ENCODE data around the gene ZFYVE9.

ZFYVE9 gene

DNA sequence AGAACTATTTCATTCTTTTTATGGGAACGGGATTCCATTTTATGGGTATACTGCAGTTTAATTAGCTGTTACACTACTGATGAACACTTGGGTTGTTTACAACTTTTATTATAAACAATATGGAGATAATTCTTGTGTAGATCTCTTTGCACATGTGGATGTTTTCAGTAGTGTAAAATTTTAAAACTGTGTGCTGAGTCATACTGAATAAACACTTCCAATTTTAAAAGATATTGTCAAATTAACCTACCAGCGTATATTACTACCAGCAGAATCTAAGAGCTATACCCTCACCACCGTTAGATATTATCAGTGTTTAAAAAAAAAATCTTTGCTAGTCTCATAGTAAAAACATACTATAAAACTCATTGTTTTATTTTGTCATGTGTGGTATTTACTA is 118.0 kb downstream of the ZFYVE9 start:
- DNase-seq: no peak

DNA sequence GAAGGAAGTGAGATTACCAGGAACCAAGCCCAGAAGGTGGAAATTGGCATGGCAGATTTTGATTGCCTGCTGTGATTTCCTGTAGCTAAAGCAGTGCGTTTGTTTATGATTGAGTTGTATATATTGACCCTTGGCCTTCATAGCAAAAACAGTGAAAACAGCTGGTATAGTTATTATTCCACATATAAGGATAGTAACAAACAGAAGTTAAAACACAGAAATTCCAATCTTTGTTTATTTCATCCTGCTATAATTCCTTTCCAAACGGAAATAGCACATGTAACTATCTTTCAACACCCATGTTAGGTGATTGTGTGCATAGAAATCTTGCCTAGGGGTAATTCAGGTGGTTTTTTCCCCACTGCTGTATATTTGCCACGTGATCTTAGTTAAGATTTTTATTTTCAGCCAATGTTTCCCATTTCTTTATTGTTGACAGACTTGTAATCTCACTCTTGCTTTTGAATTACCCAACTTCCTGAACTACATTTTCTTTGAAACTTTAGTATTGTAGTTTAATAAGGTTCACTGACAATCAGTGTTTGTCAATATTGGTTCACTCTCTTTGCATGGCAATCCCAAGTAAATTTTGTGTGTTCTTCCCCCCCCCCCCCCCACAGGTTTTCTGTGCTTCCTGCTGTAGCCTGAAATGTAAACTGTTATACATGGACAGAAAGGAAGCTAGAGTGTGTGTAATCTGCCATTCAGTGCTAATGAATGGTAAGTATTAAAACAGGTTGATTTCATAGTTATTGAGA is 121.4 kb downstream of the ZFYVE9 start:
- DNase-seq: no peak

DNA sequence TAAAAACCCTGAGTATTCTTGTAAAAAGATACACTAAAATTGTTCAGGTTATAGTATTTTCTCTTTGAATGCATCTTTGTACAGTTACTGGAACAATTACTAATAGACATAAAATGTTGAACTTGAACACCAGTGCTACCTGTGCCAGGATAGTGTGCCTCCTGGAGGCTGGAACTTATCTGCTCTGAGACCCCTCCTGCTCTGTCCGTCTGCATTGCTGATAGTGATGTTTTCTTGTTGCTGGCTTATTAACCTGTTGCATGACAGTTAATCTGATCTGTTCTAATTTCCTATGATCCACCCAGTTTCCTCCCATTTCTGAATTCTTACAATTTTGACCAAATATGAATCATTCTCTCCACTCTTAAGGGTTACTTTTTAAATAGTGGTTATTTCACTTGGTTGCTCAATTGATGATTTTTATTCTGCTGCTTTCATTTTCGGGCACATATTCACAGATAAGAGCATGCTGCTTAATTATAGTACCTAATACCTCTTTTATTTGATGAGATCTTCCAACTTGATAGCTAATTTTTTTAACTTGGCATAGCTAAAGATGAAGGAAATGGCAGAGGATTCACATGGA is 122.7 kb downstream of the ZFYVE9 start:
- no peak for DNase-seq

DNA sequence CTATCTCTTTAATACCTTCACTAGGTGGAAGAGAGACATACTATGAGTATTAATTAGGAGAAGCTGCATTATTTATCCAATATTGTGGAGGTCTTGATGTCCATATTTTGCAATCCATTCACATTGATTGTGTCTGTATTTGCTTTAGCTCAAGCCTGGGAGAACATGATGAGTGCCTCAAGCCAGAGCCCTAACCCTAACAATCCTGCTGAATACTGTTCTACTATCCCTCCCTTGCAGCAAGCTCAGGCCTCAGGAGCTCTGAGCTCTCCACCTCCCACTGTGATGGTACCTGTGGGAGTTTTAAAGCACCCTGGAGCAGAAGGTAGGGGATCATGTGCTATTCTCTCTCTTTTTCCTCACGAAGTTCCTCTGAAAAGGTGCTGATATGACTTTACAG is 124.6 kb downstream of the ZFYVE9 start:
- no peak for DNase-seq

DNA sequence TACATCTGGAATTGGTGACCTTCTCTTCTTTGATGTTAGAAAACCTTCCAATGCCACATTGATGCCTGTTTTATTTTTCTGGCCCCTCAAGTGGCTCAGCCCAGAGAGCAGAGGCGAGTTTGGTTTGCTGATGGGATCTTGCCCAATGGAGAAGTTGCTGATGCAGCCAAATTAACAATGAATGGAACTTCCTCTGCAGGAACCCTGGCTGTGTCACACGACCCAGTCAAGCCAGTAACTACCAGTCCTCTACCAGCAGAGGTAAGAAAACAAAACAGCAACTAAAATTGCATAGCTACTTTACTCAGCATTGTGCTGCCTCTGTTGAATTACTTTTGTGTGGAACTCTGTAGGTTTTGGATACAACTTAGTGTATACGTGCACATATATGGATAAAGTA is 126.5 kb downstream of the ZFYVE9 start:
- DNase-seq: no peak

DNA sequence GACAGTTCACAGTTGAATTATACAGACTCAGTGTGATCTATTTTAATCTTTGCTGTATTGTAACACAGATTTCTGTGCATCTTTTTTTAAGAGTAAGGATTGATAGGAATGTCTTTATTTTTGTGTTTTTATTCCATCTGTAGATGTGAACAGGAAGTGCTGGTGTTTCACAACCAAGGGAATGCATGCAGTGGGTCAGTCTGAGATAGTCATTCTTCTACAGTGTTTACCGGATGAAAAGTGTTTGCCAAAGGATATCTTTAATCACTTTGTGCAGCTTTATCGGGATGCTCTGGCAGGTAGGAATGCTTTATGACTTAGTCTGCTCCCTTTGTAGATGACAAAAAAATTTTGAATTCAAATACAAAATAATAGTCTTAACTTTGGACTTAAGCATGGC is 139.6 kb downstream of the ZFYVE9 start:
- no peak for DNase-seq

DNA sequence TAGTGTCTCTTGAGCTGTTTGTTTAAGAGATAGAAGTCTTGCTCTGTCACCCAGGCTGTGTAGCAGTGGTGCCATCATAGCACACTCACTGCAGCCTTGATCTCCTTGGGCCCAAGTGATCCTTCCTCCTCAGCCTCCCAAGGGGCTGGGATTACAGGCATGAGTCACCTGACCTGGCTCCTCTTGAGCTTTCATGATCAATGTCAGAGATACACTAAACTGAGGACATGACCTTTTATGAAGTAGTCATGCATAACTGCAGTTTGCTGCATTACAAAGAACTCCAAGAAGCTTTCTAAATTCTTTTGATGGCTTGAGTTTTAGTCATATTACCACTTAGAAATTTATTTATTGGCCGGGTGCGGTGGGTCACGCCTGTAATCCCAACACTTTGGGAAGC is 146.4 kb downstream of the ZFYVE9 start:
- no peak for DNase-seq

DNA sequence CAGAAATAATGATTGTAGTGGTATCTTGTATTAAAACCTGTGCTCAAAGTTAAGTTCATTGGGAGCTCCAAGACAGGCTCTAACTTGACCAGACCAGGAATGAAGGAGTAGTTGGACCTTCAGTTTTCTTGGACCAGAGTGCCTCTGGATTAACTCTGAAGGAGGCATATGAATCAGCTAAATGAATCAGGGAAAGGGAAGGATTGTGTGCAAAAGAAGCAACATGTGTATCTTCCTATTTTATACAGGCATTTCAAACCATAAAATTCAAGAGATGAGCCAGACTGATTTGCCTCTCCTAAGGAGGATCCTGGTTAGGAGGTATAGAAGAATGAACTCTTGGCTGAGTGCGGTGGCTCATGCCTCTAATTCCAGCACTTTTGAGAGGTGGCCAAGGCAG is 152.7 kb downstream of the ZFYVE9 start:
- DNase-seq: no peak

DNA sequence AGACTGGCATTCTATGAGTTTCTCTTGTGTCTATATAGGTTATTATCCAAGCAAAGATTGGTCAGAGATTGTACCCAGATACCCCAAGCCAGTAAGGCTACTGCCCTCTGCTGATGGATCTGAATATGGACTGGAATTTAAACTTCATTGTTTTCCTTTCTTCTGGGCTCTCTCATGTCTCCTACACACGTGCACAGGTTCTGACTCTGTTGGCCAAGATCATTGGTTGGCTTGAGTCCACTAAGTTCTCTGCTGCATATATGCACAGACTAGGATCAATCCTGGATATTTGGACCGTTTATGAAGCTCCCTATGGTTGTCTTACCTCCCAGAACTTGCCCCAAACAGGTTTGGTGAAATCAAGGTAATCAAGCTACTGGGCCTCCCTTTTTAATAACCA is 154.5 kb downstream of the ZFYVE9 start:
- peak; percentile 39 for DNase-seq

DNA sequence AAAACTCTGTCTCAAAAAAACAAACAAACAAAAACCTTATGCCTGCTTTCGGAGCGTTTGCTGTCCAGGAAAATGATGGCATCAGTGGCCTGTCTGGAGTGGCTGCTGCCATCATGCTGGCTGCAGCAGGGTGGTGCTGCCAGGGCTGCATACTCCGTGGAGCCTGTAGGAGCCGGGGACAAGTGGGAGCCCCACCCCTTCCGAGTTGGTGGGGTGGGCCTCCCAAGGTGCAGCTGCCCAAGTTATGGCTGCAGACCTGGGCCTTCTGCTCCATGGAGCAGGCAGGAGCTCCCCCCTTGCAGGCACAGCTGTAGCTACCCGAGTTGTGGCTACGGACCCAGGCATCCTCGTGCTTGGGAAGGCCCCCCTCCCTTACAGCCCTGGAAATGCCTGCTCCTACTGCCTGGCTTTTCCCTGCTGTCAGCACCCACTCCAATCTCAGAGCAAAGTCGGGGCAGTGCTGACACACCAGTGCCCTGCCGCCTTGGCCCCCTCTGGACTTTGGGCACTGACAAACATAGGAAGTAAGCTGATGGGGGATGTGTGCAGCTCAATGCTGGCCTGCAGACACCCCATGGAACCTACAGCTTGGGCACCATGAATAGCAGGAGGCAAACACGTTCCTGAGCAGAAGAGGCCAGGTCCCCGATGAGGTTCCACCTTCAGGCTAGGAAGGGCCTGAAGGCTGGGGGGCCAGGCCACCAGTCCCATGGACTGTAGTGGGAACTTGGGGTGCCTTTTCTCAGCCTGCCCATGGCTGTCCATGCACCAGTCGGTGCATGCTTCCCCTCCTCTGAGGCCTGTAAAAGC is 163.7 kb downstream of the ZFYVE9 start:
- no peak for DNase-seq

DNA sequence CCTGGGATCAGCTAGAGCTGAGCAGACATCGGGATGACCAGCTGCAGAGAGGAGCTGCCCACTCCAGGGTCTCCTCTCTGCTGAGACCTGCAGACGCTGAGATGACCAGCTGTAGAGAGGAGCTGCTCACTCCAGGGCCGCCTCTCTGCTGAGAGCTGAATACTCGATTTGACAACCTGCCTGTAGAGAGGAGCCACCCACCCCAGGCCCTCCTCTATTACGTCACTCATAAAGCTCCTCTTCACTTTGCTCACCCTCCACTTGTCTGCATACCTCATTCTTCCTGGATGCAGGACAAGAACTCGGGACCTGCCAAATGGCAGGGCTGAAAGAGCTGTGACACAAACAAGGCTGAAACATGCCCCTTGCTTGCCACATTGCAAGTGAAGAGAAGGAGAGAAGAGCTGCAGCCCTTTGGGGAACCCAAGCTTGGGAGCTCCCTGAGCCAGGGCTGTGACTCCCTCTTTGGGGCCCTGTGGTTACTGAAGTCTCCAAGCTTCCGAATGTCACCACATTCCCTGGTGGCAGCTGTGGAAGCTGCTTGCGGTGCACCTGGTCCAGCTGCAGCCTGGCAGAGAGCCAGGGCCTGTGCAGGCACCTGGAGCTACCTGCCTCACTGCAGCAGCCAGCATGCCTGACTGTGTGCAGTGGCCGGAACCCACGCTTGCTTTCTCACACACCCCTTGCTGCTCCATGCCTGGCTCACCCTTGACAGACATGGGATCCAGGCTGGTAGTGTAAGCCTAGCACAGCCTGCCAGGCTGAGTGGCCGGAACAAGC is 164.5 kb downstream of the ZFYVE9 start:
- no peak for DNase-seq

DNA sequence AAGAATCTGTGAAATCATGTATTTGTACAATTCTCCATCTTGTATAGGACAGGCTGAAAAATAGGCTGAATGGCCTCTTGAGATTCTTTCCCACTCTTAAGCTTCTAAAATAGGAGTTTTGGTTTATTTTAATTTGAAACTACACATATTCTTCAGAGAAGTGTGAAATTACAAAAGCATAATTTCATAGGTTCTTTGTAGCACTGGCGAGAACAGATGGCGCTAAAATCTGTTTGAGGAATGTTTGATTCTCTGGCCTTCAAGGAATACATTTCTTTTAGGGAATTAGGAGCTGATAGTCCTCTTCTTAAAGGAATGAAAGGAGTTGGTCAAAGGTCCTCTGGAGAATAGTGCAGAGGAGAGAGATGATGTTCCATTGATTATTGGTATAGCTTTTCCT is 179.2 kb downstream of the ZFYVE9 start:
- DNase-seq: no peak

DNA sequence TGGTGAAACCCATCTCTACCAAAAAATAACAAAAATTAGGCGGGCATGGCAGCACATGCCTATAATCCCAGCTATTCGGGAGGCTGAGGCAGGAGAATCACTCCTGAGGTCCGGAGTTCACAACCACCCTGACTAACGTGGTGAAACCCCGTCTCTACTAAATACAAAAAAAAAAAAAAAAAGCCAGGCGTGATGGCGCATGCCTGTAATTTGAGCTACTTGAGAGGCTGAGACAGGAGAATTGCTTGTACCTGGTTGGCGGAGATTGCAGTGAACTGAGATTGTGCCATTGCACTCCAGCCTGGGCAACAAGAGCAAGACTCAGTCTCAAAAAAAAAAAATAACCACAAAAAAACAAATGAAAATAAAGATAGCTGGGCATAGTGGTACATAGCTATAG is 181.8 kb downstream of the ZFYVE9 start:
- DNase-seq: no peak

DNA sequence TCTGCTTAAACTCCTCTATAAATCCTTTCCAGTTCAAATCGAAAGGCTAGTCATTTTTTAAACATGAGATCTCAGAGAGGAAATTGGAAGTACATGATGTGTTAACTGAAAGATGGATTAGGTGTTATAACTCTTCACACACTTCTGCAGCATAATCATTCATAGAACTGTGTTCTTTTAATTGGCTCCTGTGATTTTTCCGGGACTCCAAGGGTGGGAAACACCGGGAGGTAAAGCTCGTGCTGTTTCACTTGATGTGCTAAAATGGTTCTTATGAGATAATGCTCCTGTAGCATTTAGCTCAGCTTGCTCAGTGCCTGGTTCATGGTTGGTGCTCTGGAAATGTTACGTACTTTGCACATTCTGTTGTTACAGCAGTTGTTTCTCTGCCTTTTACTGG is 183.9 kb downstream of the ZFYVE9 start:
- no peak for DNase-seq

DNA sequence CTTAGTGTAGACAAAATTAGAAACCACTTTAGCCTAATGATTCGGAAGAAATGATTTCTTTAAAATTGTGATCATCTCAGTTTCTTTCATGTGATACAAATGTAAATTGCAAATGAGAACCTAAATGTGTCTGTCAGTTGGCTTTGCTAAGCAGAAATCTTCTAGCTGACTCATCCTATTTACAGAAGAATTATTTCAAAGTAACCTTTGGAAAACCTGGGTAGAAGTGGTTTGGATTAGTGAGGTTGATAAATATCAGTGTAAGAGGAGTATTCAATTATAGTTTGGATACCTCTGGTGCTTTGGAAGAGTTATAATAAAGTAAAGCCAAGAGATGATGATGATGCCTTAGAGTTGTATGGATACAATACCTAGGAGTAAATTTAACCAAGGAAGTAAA is 186.7 kb downstream of the ZFYVE9 start:
- DNase-seq: no peak

DNA sequence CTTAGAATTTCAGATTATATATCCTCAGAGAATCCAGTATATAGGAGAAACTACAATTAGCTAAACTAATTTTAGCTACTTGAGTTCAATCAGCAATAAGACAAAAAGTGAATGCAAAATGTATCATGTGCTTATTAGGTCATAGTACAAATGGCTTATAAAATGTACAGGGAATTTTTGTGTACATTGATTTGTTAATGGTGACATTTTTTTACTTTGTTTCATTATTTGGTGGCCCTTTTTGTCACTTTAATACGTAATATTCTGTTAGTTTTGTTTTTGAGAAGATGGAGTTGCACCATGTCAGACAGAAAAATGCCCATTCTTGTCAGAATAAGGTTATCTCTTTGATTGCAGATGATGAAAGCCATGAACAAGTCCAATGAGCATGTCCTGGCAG is 190.5 kb downstream of the ZFYVE9 start:
- no peak for DNase-seq

DNA sequence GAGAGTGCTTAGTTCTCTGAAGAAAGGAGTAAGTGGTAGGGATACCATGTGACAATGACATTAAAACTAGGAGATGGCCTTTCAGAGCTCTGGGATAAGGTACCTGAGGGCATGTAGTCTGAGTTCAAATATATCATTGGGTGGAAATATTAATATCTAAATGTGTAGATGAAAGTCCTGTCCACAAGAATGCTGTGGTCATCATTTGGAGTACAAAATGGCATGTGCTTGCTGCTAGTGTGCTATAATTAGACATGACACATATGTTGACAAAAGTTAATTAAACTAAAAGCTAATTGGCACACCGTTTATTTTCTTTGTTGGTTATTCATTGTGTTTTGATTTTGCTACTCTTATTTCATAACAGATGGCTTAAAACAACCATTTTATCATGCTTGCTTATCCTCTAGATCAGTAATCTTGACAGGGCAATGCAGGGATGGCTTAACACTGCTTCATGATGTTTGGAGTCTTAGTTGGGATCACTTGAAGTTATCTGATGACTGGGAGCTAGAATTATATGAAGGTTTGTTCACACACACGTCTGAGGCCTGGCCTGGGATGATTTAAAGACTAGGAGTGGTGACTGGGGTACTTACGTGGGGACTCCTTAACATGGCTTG is 193.1 kb downstream of the ZFYVE9 start:
- no peak for DNase-seq

DNA sequence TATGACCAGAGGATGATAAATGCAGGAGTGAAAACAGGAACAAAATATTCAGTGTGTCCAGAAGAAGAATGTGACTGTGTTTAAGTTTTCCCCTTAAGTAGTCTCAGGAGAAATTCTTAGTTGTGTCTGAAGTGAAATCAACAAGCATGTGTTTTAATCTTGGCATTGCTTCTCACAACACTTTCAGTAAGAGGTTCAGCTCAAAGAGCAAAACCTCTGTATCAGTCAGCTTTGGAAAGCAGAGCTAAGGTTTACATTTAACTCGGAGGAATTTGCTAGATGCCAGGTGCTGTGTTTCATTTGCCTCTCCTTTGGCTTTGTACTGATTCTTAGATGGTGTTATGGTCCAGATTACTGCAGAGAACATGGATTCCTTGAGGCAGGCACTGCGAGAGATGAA is 195.6 kb downstream of the ZFYVE9 start:
- DNase-seq: no peak

DNA sequence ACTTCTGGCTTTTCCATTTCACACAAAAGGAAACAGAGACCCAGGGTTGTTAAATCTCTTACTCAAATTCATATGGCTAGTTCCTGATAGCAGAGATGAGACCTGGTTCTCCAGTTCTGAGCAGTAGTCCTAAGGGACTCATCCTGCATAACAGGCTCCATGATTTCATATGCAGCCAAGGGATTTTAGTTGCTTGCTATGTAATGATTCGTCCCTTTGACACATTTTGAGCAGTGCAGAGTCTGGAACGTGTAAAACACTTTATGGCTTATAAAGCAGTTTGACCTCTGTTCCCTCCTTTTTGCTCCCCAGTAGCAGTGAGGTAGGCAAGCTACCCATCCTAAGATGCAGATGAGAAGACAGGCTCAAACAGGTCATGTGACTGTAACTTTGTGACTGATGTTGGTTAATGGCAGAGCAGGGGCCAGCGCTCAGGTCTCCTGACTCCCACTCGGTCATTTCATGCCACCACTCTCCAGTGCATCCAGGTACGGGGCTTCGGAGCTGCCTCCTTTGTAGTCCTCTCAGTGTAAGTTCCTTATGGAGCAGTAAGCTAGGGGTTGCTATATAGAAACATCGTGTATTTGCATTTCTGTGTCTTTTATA is 199.9 kb downstream of the ZFYVE9 start:
- DNase-seq: no peak

DNA sequence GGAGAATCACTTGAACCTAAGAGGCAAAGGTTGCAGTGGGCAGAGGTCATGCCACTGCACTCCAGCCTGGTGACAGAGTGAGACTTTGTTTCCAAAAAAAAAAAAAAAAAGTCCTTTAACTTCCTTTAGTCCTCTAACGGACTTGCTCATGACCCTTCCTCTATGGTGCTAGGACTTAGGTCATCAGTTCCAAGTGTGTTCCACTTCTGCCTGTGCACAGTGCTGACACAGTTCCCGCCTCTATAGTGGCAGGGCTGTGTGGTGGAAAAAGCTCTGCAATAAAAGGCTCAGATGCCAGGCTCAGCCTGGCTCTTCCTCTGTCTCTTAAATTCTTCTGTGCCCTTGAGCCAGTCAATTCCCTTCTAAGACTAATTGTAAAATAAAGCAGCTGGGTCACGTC is 202.1 kb downstream of the ZFYVE9 start:
- DNase-seq: no peak

DNA sequence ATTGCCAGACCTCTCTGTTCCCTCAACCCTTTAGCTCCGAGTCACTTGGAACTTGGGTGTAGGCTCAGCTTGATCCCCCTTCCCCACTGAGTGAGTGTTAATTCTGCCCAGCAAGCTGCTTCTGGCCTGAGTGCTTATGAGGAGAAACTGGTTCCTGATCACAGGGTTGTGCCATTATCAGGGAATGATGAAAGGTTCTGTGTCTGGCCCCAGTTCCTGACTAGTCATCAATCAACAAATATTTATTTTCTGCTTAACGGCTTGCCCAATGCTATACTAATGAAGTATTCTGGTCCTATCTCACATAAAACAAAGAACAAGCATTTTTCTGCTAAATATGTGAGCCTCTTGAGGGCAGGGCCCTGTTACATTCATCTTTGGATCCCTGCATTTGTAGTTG is 203.4 kb downstream of the ZFYVE9 start:
- no peak for DNase-seq

DNA sequence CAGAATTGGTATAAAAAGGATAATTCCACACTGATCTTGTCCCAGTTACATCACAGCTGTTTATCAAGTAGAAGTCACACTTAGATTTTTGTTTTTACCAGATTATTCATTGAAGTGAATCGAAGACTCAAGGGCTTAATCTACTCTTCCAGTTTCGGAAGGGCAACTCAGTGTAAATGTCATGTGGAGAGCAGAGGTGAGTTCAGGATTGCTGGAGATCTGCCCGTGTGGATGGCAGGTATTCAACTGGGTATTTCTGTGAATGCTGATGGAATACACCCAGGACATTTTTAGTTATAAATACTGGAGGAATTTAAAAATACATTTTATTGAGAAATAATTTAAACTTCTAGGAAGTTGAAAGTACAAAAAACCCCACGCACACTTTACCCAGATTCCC is 204.8 kb downstream of the ZFYVE9 start:
- DNase-seq: no peak

Data from activated CD4-positive, alpha-beta T cell treated with anti-CD3 and anti-CD28 coated beads, Interleukin-10, Interleukin-2, amounts not matched to agents 100 ng/mL and 50 ng/mL, durations not matched to agents 16 hours and 8 hours (primary cell).